NT2/D1 (cell line): ENCODE data around the gene PRRG4.

ENCODE experiments used
- YY1 ChIP-seq: IDR thresholded peaks from 2 replicates; pipeline ENCODE4 v1.6.1; 2011; ENCODE audit not compliant: insufficient read length, insufficient read depth
- ZNF274 ChIP-seq: IDR thresholded peaks from 2 replicates; pipeline ENCODE4 v1.6.1; 2011; ENCODE audit warnings: mild to moderate bottlenecking, low read depth, low read length

DNA sequence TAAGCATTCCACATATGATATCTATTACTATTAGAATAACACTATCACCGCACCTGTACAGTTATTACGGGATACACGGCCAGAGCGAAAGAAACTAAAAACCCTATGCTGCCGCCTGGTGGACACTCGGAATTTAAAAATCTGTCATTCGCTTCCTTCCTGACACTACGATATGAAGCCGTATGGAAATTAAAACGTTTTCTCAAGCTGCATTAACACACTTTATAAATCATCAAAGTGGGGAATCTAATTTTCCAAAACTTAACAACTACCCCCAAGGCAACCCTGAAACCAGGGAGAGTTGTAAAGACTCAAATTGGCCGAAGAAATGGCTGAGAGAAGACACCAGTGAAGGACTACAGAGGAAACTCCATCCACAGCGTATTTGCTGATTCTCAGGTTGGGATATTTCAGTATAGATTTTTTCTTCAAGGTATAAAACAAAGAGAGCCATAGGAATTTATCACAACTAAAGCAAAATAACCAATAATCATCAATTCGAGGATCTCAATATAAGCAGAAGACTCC lies 36.7 kb upstream of the PRRG4 start:
- TF ChIP-seq ZNF274 (no peak), YY1 (no peak)
